GM21737 (cell line): ENCODE measurements around the gene PRKCA.
"Not testable (repeated sequence)": the region's sequence is repeated elsewhere in the genome, so short reads cannot be mapped to it uniquely, and the experiment has no call there.

Experiments
- ATAC-seq: cut with Tn5 transposase; IDR thresholded peaks from one replicate; pipeline ENCODE4 v1.9.1; 2021; ENCODE audit warnings: mild to moderate bottlenecking, moderate library complexity; ENCODE audit not compliant: unreplicated experiment

The PRKCA gene

GRCh38 chr17:66287911-66288310 is 14.5 kb upstream of the PRKCA start:
- ATAC-seq, result no peak

- no peak for ATAC-seq
Observed at GRCh38 chr17:66290101-66290722, 12.2 kb upstream of the PRKCA start.

- no peak for ATAC-seq
Observed at GRCh38 chr17:66292353-66292752, 10.1 kb upstream of the PRKCA start.

GRCh38 chr17:66296289-66296725 is 6.1 kb upstream of the PRKCA start:
- ATAC-seq, result no peak

GRCh38 chr17:66297443-66297842 is 5.0 kb upstream of the PRKCA start:
- ATAC-seq, result not testable (repeated sequence)

- no peak for ATAC-seq
Observed at GRCh38 chr17:66299711-66300110, 2.7 kb upstream of the PRKCA start.

- no peak for ATAC-seq
Observed at GRCh38 chr17:66300956-66301355, 1.5 kb upstream of the PRKCA start.

GRCh38 chr17:66301367-66301863 is 998 bp upstream of the PRKCA start:
- no peak for ATAC-seq

GRCh38 chr17:66302761-66303626 is 581 bp downstream of the PRKCA start:
- peak; percentile 20 for ATAC-seq

- no peak for ATAC-seq
Observed at GRCh38 chr17:66304304-66305174, 2.1 kb downstream of the PRKCA start.

- no peak for ATAC-seq
Observed at GRCh38 chr17:66306446-66306845, 4.0 kb downstream of the PRKCA start.

- no peak for ATAC-seq
Observed at GRCh38 chr17:66307257-66307656, 4.8 kb downstream of the PRKCA start.

GRCh38 chr17:66308856-66309255 is 6.4 kb downstream of the PRKCA start:
- ATAC-seq, result no peak

- no peak for ATAC-seq
Observed at GRCh38 chr17:66309793-66310192, 7.4 kb downstream of the PRKCA start.

- no peak for ATAC-seq
Observed at GRCh38 chr17:66310528-66311148, 8.2 kb downstream of the PRKCA start.

- ATAC-seq, result no peak
Observed at GRCh38 chr17:66312912-66313311, 10.5 kb downstream of the PRKCA start.

- no peak for ATAC-seq
Observed at GRCh38 chr17:66313325-66313724, 10.9 kb downstream of the PRKCA start.

- no peak for ATAC-seq
Observed at GRCh38 chr17:66313995-66314659, 11.7 kb downstream of the PRKCA start.

- ATAC-seq, result no peak
Observed at GRCh38 chr17:66317629-66318028, 15.2 kb downstream of the PRKCA start.

GRCh38 chr17:66319226-66319625 is 16.8 kb downstream of the PRKCA start:
- ATAC-seq, result no peak
